ENCODE measurements around the gene NR1D1.

DNA sequence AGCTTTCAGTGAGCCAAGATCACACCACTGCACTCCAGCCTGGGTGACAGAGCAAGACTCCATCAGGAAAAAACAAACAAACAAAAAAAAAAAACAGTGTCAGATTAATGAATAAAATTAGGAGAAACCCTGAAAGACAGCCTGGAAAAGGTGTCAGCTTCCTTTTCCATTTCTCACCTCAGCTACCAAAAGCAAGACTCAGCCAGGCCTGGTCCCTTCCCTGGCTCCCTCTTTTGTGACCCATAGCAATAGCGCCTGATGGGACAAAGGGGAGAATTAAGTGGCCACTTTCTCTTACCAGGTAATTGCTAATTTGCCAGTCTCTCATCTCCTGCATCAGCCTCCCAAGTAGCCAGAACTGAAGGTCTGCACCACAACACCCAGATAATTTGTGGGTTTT is 41.5 kb downstream of the NR1D1 start:
- TF ChIP-seq, protein P1, sequence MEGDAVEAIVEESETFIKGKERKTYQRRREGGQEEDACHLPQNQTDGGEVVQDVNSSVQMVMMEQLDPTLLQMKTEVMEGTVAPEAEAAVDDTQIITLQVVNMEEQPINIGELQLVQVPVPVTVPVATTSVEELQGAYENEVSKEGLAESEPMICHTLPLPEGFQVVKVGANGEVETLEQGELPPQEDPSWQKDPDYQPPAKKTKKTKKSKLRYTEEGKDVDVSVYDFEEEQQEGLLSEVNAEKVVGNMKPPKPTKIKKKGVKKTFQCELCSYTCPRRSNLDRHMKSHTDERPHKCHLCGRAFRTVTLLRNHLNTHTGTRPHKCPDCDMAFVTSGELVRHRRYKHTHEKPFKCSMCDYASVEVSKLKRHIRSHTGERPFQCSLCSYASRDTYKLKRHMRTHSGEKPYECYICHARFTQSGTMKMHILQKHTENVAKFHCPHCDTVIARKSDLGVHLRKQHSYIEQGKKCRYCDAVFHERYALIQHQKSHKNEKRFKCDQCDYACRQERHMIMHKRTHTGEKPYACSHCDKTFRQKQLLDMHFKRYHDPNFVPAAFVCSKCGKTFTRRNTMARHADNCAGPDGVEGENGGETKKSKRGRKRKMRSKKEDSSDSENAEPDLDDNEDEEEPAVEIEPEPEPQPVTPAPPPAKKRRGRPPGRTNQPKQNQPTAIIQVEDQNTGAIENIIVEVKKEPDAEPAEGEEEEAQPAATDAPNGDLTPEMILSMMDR (IDR thresholded peaks at IDR 0.05) = no peak
- TF ChIP-seq POLR2AphosphoS5 (IDR thresholded peaks at IDR 0.05) = no peak
